Activated CD4-positive, alpha-beta T cell treated with anti-CD3 and anti-CD28 coated beads, Interleukin-2, amount 50 U/mL, for 4 hours (primary cell): ENCODE results near the gene GFOD2.
"Not testable (repeated sequence)": the region's sequence is repeated elsewhere in the genome, so short reads cannot be mapped to it uniquely, and the experiment has no call there.

Source experiments
- DNase-seq, 2 experiments: peaks; one replicate each; pipeline ENCODE4 v3.0.0-alpha.2; 2020

The GFOD2 gene

DNA sequence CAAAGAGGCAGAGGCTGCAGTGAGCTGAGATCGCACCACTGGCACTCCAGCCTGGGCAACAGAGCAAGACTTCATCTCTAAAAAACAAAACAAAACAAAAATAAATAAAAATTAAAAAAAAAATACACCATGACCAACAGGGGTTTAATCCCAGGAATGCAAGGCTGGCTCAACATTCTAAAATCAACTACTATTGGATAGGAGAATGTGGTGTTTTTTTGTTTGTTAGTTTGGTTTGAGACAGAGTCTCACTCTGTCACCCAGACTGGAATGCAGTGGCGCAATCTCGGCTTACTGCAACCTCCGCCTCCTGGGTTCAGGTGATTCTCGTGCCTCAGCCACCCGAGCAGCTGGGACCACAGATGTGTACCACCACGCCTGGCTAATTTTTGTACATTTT, 19.9 kb downstream of the GFOD2 start:
- DNase-seq, result no peak

DNA sequence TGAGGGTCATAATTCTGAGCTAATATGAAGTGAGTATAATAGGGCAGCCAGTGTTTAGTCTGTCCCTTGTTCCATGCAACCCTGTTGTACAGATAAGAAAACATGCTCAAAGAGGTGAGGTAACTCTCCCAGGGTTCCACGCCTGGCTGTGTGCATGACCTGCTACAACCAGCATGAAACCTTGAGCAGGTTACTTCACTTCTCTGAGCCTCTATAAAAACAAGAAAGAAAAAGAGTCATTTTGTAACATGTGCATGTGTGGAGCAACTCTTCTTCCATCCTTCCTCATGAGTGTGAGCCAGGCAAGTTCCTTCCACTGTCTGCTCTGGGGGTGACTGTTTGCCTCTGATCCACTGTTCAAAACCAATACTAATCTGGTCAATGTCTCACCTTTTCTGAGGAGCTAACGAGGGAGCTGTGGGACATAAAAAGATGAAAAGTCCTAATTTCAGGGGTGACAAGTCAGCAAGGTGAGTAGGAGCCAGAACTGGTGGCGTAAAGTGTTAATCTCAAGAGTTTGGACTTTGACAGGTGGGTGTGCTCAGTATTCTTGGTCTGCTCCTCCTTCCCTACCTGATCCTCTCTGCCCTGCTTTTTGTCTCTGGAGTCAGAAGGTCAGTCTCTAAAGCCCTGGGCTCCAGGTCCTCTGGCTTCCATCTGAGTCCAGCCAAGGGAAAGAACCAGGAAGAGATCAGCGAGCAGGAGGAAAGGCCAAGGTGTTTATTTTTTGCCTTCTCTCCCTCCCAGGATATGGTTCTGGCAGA, 21.5 kb downstream of the GFOD2 start:
- DNase-seq, result no peak

DNA sequence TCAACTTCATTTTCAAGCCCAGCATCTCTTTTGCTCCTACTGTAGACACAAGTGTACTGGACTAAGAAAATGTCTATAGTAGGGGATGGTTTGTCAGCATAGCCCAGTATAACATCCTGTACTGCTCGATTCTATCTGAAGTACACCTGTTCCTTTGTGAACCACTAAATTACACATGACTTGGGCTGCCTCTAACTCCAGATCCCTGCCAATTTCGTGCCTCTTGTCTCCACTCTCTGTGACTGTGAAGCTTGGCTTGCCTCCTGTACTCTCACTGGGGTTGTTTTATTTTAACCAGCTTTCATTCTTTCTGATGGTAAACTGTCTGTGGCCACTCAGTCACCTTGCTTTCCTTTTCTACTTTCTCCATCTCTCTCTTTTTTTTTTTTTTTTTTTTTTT, 24.5 kb downstream of the GFOD2 start:
- DNase-seq, result no peak

DNA sequence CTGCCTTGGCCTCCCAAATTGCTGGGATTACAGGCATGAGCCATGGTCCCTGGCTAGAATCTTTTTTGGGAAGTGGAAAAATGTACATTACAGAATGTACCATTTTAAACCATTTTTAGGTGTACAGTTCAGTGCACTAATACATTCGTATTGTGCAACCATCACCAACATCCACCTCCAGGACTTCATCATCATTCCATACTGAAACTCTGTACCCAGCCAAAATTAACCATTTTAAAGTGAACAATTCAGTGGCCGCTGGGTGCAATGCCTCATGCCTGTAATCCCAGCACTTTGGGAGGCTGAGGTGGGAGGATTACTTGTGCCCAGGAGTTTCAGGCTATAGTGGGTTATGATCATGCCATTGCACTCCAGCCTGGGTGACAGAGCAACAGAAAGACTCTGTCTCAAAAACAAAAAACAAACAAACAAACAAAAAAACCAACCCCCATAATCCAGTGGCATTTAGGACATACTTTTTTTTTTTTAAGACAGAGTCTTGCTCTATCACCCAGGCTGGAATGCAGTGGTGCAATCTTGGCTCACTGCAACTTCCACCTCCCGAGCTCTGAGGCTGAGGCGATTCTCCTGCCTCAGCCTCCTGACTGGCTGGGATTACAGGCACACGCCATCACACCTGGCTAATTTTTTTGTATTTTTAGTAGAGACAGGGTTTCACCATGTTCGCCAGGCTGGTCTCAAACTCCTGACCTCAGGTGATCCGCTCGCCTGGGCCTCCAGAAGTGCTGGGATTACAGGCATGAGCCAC, 25.4 kb downstream of the GFOD2 start:
- DNase-seq, result not testable (repeated sequence)

DNA sequence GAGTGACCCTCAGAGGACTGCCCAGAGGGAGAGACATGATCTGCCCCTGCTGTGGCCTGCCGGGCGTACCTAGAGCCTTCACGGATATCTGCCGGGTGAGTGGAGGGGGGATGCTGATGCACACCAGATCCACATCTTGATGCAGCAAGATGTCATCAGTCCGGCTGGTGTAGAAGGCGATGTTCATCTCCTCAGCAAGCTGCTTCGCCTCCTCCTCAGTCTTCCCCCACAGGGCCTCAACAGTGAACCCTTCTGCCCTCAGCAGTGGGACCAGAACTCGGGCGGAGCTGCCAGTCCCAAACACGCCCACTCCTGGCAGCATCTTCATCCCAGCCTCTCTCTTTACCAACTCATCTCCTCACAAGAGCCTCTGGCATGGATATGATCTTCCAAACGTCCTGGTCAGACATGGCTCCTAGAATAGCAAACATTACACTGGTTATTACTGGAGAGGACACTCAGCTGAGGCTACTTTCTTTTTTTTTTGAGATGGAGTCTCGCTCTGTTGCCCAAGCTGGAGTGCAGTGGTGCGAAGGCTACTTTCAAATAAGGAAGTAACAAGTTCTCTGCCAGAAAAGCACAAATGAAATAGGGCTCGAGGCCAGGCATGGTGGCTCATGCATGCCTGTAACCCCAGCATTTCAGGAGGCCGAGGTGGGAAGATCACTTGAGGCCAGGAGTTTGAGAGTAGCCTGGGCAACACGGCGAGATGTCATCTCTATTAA, 33.6 kb downstream of the GFOD2 start:
- no peak for DNase-seq

DNA sequence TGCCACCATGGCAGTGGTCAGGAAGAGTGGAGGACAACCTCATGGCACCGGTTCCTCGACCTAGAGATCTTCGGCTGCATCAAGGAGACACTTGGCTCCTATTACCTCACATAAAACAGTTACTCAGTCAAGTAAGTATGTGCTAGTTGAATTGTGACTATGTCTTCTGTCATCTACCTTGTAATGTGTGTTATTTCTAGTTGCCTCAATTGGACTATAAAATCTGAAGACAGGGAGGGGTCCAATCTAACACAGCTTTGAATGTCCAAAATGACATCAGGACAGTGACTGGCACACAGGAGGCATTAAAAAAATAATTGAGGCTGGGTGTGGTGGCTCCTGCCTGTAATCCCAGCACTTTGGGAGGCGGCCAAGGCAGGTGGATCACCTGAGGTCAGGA, 35.3 kb downstream of the GFOD2 start:
- no peak for DNase-seq

DNA sequence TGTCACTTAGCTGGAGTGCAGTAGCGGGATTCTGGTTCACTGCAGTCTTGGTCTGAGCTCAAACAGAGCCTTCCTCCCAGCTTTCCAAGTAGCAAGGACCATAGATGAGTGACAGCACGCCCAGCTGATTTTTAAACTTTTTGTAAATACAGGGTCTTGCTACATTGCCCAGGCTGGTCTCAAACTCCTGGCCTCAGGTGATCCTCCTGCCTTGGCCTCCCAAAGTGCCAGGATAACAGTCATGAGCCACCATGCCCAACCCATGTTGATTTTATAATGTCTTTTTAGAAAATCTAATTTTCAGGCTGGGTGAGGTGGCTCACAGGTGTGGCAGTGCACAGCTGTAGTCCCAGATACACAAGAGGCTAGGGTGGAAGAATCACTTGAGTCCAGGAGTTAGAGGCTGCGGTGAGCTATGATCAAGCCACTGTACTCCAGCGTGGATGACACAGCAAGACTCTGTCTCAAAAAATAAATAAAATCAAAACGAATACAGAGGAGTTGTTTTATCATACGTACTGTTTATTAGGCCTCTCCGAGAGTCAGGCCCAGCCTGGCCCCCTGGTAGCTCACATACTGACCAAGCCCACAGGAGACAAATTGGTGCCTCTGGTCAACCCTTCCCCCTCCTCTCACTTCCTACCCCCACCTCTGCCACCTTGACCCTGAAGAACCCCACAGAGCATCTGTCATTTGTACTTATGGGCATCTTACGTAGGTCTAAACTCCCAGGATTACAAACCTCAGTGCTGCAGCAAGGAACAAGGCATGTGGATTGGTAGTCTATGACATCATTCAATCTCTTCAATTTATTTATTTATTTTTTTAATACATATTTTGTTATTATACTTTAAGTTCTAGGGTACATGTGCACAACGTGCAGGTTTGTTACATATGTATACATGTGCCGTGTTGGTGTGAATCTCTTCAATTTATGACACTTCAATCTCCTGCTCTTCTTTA, 38.9 kb downstream of the GFOD2 start:
- no peak for DNase-seq

DNA sequence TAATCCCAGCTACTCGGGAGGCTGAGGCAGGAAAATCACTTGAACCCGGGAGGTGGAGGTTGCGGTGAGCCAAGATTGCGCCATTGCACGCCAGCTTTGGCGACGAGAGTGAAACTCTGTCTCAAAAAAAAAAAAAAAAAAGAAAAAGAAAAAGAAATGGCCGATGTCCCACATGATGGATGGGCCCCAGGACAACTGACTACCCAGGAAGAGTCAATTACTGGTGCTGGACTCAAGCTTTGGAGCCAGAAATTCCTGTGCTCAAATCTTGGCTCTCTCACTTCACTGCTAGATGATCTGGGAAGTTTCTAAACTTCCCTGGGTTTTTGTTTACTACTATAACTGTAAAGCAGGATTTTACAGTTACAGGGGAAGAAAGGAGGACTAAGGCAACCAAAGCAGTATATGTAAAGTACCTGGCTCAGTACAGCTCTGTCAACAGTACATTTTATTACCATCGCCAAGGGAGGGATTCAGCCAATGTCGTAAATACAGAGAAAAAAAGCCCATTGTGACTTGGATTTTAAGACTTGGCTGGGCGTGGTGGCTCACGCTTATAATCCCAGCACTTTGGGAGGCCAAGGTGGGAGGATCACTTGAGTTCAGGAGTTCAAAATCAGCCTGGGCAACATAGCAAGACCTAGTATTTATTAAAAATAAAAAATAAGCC, 40.6 kb downstream of the GFOD2 start:
- DNase-seq, result no peak

DNA sequence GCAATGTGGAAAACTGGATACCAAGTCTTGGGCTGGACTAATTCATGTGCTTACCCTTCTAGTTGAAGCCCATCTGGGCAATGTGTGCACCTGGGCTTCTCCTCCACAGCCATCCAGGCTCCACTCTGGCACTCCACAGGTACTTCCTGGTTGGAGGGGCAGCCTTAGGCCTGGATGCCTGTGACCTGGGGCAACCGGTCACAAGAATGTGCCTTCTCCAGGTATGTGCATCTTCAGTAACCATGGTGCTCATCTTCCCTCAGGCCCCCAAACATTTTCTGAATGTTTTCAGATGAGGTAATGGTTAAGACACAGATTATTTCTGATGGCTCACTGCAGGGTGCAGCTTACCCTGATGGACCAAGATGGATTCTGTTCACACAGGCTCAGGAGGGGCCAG, 41.4 kb downstream of the GFOD2 start:
- no peak for DNase-seq

DNA sequence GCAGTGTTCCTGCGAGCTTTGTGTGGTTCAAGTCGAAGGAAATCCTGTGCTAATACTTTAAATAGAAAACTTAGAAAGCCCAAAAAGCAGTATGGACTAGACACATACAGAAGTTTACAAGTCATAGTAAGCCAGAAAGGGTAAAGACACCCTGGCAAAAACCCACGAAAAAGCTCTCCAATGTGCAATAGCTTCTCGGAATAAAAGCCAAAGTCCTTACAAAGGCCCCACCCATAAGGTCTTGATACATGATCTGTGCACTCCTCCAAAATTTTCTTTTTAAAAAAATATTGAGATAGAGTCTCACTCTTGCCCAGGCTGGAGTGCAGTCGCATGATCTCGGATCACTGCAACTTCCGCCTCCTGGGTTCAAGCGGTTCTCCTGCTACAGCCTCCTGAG, 42.2 kb downstream of the GFOD2 start:
- DNase-seq, result no peak

DNA sequence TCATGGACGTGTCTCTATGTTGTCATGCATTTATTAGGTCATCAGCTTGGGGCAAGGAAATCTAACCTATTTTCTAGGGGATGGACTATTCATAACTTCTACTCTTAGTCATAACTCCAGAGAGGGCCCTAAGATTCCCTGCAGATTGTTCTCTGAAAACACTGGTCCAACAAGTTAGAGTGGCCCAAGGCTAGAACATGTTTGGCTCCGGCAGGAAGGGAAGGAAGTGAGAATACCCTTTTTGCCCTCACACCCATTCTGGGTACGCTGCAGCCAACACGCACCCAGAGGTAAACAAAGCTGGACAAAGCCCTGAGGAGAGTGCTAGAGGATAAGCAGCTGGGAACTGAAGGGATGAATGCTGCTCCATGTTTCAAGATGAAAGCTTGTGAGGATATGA, 42.6 kb downstream of the GFOD2 start:
- no peak for DNase-seq

DNA sequence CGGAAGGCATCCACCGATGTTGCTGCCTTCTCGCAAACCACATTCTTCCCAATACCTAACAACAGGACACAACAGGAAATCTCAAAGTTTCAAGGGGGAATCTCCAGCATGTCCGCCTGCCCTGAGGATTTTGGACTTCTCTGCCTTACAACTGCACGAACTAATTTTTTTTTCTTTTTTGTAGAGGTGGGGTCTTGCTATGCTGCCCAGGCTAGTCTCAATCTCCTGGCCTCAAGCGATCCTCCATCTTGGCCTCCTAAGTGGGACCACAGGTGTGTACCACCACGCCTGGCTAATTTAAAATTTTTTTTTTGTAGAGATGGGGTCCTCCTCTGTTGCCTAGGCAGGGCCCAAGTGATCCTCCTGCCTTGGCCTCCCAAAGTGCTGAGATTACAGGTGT, 43.1 kb downstream of the GFOD2 start:
- DNase-seq, result no peak

DNA sequence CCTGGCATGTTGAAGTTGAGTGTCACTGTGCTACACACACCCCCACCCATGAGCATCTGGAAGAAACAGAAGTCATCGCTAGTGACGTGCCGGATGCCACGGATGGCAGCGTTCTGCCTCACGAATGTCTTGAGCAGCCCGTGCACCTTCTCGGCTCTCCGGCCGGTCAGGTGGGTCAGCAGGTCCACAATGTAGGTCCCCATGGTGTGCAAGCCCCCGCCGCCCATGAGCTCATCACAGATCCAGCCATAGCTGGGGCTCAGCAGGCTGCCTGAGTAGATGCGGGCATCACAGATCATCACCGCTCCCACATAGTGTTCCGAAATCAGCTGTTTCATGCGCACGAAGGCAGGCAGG, 43.6 kb downstream of the GFOD2 start:
- DNase-seq, result no peak

DNA sequence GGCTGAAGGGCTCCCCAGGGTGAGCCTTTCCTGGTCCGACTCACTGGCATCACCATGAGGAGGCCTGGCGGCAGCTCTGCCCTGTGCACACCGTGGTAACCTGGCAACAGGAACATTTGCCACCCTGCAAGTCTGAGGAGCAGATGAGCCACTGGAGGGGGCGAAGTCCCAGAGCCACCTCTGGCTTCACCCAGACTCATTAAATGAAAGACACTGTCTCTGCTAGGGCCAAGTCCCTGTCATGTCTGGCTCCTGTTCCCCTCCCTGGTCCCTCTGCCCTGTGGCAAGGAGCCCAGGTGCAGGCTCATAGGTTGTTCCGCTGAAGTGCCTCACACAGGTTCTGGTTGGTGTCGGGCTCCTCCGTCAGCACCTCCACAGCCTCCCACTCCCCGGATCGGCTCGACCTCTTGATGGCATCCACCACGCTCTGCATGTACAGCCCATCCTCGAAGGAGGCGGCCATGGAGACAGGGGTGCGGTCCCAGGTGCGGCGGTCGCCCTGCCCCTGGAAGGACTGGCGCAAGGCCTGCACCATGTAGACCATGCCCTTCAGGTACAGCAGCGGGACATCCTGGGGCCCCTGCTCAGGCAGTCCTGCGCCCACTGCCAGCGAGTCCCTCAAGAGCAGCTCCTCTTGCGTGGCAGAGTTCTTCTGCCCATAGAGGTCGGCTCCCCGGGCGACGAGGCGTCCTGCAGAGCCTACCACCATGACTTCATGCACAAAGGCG, 44.1 kb downstream of the GFOD2 start:
- no peak for DNase-seq

DNA sequence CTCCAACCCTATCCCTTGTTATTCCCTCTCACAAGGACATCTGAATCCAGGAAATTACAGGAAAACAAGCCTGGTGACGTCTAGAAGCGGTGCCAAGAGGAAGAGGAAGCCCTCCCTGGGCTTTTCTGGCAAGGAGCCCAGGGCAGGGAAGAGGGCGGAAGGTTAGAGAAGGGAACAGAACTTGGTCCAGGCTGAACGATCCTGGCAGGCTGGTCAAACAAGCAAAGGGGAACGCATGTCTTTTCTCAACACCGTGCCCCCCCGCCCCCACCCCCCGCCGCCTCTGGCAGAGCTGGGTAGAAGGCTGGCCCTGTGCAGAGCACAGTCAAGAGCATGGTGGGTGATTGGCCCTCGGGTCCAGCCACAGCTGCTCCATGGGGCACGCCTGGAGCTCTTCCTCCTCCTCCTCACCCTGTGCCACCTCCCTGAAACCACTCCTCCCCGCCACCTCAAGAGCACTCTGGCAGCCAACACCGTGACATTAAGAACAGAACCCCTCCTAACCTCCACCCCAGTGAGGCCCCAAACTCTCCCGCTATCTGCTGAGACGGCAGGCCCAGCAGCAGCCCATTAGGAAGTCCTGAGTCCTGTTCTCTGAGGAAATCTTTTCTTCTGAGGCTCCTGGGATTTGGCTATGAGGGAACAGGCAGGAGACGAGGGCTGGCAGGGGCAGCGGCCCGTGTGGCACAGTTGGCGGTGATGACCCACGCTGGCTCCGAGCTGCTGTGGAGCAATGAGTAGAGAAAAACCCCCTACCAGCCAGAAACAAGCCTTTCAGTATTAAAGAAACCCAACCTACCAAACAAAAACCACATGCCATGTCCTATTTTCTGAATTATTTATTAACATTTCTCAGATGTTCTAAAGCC, 45.2 kb downstream of the GFOD2 start:
- no peak for DNase-seq

DNA sequence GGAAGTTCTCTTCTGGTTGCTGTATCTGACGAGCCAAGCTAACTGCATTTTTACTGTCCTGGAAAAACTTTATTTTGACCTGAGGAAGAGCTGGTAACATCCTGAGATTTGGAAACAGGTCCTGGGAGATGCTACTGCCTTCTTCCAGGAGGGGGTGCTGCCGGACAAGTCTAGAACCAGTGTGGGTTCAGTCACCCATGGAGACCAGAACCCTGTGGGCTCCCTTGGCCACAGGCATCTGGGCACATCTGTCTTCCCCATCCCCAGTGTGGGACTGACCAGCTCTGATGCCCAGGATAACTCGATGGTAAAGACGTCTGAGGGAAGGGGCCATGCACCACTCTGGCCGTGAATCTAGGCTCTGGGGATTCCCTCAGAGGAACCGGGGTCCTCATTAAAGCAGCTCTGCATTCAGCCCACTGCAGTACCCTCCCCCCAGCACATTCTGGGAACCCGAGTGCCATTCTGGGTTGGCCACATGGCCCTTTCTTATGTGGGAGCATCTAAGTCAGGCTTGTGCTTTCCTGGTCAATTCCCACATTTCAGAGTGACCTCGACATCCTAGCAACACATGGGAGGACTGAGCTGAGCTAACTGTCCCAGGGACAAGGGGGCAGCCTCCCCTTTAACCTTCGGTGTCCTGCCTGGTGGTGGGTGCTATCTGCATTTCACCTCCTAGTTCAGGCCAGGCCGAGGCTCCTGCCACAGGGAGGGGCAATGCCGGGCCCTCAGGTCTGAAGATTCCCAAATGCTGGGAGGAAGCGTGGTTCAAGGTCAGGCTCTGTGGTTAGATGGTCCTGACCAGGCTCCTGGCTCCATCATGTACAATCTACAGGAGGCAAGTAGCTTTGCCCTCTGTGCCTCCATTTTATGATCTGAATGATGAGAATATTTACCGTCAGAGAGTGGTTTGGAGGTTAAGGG, 46.1 kb downstream of the GFOD2 start:
- DNase-seq, result peak; percentile 40 to 52

DNA sequence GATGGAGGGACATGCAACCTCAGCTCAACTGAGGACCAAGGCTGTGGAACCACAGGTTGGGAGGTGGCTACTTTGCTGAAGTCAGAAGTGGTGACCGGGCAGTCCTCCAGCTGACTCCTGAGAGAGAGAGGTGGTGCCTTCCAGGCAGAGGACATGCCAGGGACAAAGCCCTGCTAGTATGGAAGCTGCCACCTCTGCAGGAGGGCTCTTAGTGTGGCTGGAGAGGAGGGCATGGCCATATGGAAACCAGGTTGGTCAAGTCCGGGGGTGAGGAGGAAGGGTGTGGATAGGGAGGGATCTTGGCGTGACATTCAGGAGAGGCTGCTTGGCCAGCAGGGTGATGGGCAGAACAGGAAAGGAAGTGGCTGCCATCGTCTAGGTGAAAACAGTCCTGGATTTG, 46.8 kb downstream of the GFOD2 start:
- DNase-seq, result no peak

DNA sequence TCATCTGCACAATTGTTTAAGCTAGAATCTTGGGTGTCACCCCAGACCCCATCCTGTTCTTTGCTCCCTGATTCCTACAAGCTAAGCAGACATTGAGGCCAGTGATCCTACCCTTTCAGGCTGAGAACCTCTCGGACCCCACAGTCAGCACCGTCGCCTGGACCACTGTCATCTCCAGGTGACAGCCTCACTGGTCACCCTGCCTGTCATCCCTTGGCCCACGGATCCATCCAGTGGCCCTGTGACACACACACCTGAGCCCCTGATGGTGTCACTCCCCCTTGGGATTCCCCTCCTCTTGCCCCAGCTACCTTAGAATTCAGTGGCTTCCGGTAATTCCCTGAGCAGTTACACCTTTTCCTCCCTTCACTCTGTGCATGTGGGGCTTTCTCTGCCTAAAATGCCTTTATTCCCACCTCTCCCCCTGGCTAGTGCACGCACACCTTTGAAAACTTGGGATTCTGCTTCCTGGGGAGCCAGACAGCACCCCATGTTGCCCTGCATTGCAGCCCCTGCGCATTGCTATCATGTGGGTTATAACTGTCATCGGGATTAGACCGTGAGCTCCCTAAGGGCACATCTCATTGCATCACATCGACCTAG, 49.5 kb downstream of the GFOD2 start:
- DNase-seq, result no peak
